Activated T-cell treated with anti-CD3 and anti-CD28 coated beads for 1 hour (primary cell): ENCODE results near the gene ESPN.

Source experiments
- DNase-seq: peaks from one replicate; pipeline ENCODE4 v3.0.0-alpha.2; 2020; ENCODE audit warnings: low read depth

ESPN gene

DNA sequence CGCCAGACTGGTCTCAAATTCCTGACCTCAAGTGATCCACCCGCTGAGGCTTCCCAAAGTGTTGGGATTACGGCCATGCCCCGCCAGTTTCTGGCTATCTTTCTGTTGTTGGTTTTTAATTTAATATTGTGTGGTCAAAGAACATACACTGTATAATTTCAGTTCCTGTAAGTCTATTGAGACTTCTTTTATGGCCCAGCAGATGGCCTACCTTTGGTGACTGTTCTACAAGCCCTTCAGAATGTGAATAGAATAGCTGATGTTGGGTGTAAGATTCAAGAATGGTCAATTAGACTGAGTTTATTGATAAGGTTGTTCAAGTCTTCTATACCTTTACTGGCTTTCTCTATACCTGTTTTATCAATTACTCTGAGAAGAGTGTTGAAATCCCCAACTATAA is 15.5 kb upstream of the ESPN start:
- DNase-seq, result no peak

DNA sequence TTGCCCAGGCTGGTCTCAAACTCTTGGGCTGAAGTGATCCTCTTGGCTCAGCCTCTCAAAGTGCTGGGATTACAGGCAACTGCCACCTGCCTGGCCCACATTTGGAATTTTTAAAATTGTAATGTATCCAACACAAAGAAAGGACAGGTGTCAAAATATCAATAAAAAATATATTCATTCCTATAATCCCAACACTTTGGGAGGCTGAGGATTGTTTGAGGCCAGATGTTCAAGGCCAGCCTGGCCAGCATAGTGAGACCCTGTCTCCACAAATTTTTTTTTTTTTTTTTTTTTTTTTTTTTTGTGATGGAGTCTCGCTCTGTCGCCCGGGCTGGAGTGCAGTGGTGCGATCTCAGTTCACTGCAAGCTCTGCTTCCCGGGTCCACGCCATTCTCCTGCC is 14.8 kb upstream of the ESPN start:
- DNase-seq, result no peak

DNA sequence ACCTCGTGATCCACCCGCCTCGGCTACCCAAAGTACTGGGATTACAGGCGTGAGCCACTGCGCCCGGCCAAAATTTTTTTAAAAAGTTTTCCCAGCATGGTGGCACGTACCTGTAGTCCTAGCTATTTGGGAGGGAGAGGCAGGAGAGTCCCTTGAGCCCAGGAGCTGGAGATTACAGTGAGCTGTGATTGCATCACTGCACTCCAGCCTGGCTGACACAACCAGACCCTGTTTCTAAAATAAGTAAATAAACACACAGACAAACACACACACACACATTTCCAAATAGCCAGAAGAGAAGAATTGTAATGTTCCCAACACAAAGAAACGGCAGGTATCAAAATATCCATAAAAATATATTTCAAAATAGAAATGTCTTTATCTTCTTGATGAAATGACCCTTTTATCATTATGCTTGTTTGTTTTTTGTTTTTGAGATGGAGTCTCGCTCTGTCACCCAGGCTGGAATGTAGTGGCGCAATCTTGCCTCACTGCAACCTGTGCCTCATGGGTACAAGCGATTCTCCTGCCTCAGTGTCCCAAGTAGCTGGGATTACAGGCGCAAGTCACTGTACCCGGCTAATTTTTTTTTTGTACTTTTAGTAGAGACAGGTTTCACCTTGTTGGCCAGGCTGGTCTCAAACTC is 14.2 kb upstream of the ESPN start:
- DNase-seq, result no peak

DNA sequence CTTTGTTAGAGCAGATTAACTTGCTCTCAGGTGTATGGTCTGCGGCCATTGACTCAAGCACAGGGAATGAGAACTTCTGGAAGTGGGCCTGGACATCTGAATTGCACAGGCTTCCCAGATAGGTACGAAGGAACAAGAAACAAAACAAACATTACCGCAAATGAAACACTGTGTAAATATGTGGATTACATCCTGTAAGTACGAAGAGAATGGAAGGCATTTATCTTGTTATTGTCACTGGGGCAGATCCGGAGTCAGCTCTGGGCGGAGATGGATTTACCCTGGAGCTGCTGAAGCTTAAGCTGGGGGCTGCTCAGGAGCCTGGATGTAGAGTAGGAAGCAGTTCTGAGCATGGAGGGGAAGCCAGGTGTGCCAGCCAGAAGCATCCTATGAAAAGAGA is 11.7 kb upstream of the ESPN start:
- no peak for DNase-seq

DNA sequence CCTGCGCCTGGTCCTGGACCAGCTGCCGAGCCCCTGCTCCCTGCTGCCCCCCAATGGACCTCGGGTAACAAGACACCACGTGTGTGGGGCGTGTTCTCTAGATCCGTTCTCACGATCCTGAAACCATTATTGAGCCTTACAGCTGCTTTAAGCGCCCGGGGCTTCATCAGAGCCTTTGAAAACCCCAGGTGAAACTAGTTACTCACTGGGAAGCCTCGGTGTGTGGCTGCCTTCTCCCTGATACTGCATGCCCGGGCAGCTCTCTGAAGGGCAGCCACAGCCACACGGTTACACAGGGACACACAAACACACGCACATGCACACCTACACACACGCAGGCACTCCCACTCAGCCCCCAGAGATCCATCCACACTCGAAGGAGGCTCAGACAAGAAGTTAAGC is 10.1 kb upstream of the ESPN start:
- no peak for DNase-seq

DNA sequence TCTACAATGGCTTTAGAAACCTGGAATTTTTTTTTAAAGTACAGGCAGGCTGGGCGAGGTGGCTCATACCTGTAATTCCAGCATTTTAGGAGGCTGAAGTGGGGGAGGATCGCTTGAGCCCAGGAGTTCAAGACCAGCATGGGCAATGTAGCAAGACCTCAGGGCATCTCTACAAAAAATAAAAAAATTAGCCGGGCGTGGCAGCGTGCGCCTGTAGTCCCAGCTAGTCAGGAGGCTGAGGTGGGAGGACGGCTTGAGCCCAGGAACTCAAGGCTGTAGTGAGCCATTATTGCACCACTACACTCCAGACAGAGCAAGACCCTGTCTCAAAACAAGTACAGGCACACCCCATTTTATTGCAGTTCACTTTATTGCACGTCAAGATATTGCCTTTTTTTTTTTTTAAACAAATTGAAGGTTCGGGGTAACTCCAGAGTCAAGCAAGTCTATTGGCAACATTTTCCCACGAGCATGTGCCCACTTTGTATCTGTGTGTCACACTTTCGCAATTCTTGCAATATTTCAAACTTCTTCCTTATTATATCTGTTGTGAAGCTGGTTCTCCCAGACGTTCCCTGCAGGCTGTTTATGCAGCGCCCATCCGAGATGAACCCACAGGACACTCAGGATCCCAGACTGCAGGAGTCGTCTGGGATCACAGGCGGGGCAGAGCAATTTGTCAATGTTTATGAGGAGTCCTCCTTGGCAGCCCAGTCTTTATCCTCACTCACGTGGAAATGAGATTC is 9.5 kb upstream of the ESPN start:
- no peak for DNase-seq

DNA sequence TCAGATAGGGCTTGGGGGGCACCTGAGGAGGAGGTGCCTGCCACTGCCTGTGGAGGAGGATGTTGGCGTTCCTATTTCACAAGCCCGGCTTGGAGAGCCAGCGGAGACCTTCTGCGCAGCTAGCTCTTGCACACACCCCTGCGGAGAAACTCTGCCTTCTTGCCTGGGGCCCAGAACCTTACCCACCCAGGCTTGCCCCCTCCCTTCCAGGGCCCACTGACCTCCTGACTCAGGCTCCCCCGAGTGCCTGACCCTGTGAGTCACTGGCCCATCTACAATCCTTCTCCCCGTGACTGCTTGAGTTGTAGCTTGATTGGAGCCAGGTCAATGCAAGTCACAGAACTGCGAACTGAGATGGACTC is 8.3 kb upstream of the ESPN start:
- no peak for DNase-seq

- DNase-seq, result no peak
Observed at GRCh38 chr1:6416906-6417305, 7.7 kb upstream of the ESPN start.

GRCh38 chr1:6417961-6418667 is 6.5 kb upstream of the ESPN start:
- DNase-seq, result no peak

GRCh38 chr1:6418668-6419396 is 5.7 kb upstream of the ESPN start:
- no peak for DNase-seq

GRCh38 chr1:6419397-6419803 is 5.2 kb upstream of the ESPN start:
- DNase-seq, result no peak

DNA sequence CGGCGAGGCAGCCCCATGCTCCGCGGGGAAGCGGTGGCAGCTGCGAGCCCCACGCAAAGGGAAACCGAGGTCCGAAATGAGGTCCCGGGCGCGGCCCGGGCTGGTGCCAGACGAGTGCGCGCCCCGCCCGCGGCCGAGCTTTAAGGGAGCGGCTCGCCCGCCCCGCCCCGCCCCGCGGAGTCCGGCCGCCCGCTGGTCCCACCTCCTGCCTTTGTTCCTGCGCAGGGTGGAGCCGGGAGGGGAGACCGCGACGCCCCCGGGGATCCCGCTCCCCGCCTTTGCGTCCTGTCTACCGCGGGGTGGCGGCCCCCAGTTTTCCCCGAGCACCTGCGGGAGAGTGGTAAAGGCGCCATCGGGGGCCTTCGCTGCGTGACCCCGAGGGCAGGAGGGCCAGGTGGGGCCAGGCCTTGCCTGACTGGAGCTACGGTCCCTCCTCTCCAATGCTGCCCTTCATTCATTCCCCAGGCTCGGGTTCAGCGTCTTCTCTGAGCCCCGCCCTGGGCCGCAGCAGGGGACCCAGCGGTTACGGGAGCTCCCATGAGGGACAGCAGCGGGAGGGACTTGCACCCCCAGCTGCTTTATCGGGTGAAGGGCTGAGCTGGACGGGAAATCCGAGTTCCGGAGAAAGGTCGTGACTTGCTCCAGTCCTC is 4.6 kb upstream of the ESPN start, which contains the start of gene HES2:
HES2 (minus strand) TSS at position 116 of the 650 bp plus-strand sequence; CDS start at position 17, 99 bp downstream.
- DNase-seq, result no peak

DNA sequence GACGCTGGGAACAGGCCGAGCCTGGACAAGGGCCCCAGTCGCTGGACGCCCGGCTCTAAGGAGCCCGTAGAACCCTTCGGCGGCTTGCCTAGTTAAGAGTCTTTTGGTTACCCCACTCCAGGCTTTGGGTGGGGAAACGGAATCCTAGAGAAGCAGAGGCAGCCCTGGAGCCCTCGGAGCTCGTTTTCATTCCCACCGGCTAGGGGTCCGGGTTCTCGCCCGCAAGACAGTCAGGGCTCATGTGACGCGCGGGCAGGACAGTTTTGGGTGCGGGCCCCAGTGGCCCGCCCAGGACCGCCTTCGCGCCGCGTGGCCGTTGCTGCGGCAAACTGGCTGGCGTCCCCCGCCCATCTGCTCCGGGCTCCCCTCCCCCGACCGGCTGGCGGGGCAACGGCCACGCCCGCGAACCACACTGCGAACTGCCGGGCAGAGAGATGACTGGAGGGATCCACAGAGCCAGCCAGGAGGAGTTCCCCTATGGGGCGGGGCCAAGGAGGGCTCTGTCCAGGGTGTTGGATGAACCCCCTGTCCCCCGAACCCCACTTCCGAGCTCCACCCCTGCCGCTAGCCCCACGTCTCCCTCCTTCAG is 4.0 kb upstream of the ESPN start:
- DNase-seq, result no peak

- DNase-seq, result no peak
Observed at GRCh38 chr1:6421266-6421665, 3.3 kb upstream of the ESPN start.

GRCh38 chr1:6423321-6423999 is 1.1 kb upstream of the ESPN start:
- DNase-seq, result peak; percentile 69

DNA sequence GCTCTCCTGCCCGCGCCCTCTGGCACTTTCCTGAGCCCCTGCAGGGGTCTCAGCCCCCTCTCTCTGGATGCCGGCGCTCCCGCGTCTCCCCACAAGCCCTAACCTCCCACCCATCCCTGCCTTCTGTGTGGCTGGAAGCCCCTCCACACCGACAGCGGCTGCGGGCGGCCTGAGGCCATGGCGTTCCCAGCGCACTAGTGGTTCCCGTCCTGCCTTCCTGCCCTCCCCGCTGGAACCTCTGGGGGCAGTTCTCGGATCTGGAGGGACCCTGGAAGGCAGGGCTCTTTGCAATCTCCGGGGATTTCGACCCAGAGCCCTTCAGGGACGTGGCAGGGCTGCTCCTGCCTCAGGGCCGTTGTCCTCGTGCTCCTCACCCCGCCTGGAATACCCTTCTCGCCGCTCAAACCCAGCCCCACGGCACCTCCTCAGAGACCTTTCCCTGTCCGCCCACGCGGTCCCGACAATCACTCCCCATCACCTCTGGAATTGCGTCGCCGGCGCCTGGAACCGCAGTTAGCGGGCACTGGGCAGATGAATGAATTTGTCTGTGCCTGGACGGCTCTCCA is 493 bp upstream of the ESPN start:
- DNase-seq, result no peak

GRCh38 chr1:6425658-6426057 is 1.1 kb downstream of the ESPN start:
- DNase-seq, result no peak

GRCh38 chr1:6426277-6426971 is 1.8 kb downstream of the ESPN start:
- DNase-seq, result no peak

DNA sequence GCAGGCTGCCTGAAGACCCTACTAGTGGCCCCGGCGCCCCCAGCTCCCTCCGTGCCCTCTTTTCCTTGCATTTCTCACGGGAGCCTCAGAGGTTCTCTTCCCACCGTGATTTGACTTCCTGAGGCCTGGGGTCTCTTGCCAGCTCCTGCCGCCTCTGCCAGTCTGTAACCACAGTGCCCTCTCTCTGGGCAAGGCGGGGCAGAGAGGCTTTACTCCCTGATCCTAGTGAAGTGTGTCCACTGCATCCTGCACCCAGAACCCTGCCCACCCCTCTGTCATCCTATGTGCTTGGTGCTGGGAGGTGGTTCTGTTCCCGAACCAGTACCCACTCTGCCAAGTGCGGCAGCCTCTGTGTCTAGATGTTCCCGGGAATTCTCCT is 2.4 kb downstream of the ESPN start:
- DNase-seq, result no peak
